Spleen (tissue), 7 donors: ENCODE measurements around the gene ADAMTSL1.

Experiments used
- CTCF ChIP-seq, 11 experiments: fragments of 200-600 bp in 7 of 11; fragments of 450-650 bp in 4 of 11; sonication (generic) in 4 of 11; IDR thresholded peaks in 8 of 11; conservative IDR thresholded peaks in 3 of 11; 1 replicate in 7 of 11; 2 replicates in 4 of 11; pipeline versions ENCODE4 v1.4.0 to v1.8.0; 2016 to 2021; ENCODE audit warnings: antibody characterized with exemption in 11 of 11, inconsistent platforms in 4 of 11, mild to moderate bottlenecking in 1 of 11
- POLR2A ChIP-seq, 3 donors: fragments of 450-650 bp; IDR thresholded peaks; one replicate each; pipeline ENCODE4 v1.5.1; 2017; ENCODE audit warnings: antibody characterized with exemption in 3 of 3, mild to moderate bottlenecking in 1 of 3
- POLR2AphosphoS5 ChIP-seq, 3 donors: sonication (generic); formaldehyde crosslinking; IDR thresholded peaks; one replicate each; pipeline ENCODE4 v1.5.1; 2017; ENCODE audit warnings: antibody characterized with exemption in 3 of 3
- donor health status: DM: no; HTN: no; CAD: no; lungs with moderate emphysema.
- donor health status: DM: no; HTN: no; CAD: no.
- donor health status: DM: no; HTN: no; CAD: no.

- TF ChIP-seq CTCF (IDR thresholded peaks at IDR 0.05 in 8 of 11, conservative IDR thresholded peaks at IDR 0.05 in 3 of 11) (no peak), POLR2AphosphoS5 (IDR thresholded peaks at IDR 0.05) (no peak), POLR2A (IDR thresholded peaks at IDR 0.05) (no peak)
Measured at GRCh38 chr9:18474783-18475182, 830 bp downstream of the ADAMTSL1 start.
